Osteoblast (primary cell): ENCODE results near the gene SLC25A26. TPM values are rescaled to one million over a fixed set of nuclear protein-coding genes. Genes with fewer than 3 reads are reported as not detected.

Experiments
- DNase-seq: peaks from one replicate; pipeline ENCODE4 v3.0.0; 2011; ENCODE audit warnings: low spot score, mixed read lengths; ENCODE audit not compliant: insufficient read length; ENCODE audit errors: missing footprints
- H2AFZ ChIP-seq: 2 replicates; pipeline ENCODE4 v1.6.0; 2011; ENCODE audit warnings: mild to moderate bottlenecking, low read length
- H3K27ac ChIP-seq: 2 replicates; pipeline ENCODE4 v1.5.1; 2011; ENCODE audit warnings: mild to moderate bottlenecking, low read depth, low read length, moderate library complexity
- H3K27me3 ChIP-seq: 2 replicates; pipeline ENCODE4 v1.6.0; 2012; ENCODE audit warnings: mild to moderate bottlenecking, control low read depth, inconsistent platforms, low read length, moderate library complexity; ENCODE audit not compliant: insufficient read depth
- H3K36me3 ChIP-seq: 2 replicates; pipeline ENCODE4 v1.5.1; 2011; ENCODE audit warnings: mild to moderate bottlenecking, low read length, control low read depth, moderate library complexity; ENCODE audit not compliant: insufficient read depth
- H3K4me1 ChIP-seq: 2 replicates; pipeline ENCODE4 v1.5.1; 2011; ENCODE audit warnings: mild to moderate bottlenecking, low read length, control low read depth, moderate library complexity; ENCODE audit not compliant: insufficient read depth
- H3K4me2 ChIP-seq: 2 replicates; pipeline ENCODE4 v1.6.0; 2011; ENCODE audit warnings: mild to moderate bottlenecking, low read length; ENCODE audit not compliant: insufficient read depth
- H3K4me3 ChIP-seq: fragments of 200-600 bp; sonication (generic); 3 replicates; pipeline ENCODE4 v1.5.1; 2012; ENCODE audit warnings: mild to moderate bottlenecking, low read length, inconsistent platforms; ENCODE audit not compliant: insufficient read depth
- H3K79me2 ChIP-seq: 2 replicates; pipeline ENCODE4 v1.6.0; 2012; ENCODE audit warnings: mild to moderate bottlenecking, low read length, control low read depth, inconsistent platforms; ENCODE audit not compliant: insufficient read depth
- H3K9me3 ChIP-seq: 2 replicates; pipeline ENCODE4 v1.5.1; 2011; ENCODE audit warnings: low read depth, low read length, control low read depth
- H4K20me1 ChIP-seq: 2 replicates; pipeline ENCODE4 v1.6.0; 2012; ENCODE audit warnings: mild to moderate bottlenecking, low read length, control low read depth; ENCODE audit not compliant: insufficient read depth
- total RNA-seq: library from RNA; depleted of rRNA; stranded (reverse); fragments of >200 nt; gene quantifications from 2 replicates; pipeline ENCODE4 v1.2.3, GENCODE V29; 2012
- TF ChIP-seq, protein P1 (sequence below): IDR thresholded peaks from 2 replicates; pipeline ENCODE4 v1.5.1; 2011; ENCODE audit warnings: mild to moderate bottlenecking, low read depth, low read length, moderate library complexity; ENCODE audit errors: extremely low read depth

SLC25A26 gene
- total RNA-seq, 1 donor = 26.1 TPM

DNA sequence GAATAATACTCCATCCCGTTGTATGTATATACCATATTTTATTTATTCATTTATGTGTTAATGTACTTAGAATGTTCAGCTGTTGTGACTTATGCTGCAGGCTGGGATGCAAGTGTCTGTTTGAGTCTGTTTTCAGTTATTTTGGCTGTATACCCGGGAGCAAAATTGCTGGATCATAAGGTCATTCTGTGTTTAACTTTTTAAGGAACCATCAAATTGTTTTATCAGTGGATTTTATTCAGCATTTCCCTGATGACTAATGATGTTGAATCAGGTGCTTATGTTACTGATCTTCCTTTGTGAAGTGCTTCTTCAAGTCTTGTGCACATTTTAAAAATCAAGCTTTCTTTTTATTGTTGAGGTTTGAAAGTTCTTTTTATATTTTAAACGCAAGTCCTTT lies 118.1 kb downstream of the SLC25A26 start:
- H3K79me2 ChIP-seq = no peaks in the 10 kb centered on the region
- H4K20me1 ChIP-seq = no peaks in the 10 kb centered on the region
- H3K4me2 ChIP-seq = no peak overlapping the region
- H3K9me3 ChIP-seq = no peaks in the 10 kb centered on the region
- H3K4me3 ChIP-seq = no peak overlapping the region
- no peak overlapping the region for H3K27ac ChIP-seq
- H2AFZ ChIP-seq = no peak overlapping the region
- DNase-seq = no peak
- H3K36me3 ChIP-seq = no peaks in the 10 kb centered on the region
- no peaks in the 10 kb centered on the region for H3K27me3 ChIP-seq
- TF ChIP-seq, protein P1, sequence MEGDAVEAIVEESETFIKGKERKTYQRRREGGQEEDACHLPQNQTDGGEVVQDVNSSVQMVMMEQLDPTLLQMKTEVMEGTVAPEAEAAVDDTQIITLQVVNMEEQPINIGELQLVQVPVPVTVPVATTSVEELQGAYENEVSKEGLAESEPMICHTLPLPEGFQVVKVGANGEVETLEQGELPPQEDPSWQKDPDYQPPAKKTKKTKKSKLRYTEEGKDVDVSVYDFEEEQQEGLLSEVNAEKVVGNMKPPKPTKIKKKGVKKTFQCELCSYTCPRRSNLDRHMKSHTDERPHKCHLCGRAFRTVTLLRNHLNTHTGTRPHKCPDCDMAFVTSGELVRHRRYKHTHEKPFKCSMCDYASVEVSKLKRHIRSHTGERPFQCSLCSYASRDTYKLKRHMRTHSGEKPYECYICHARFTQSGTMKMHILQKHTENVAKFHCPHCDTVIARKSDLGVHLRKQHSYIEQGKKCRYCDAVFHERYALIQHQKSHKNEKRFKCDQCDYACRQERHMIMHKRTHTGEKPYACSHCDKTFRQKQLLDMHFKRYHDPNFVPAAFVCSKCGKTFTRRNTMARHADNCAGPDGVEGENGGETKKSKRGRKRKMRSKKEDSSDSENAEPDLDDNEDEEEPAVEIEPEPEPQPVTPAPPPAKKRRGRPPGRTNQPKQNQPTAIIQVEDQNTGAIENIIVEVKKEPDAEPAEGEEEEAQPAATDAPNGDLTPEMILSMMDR = no peak
- no peaks in the 10 kb centered on the region for H3K4me1 ChIP-seq

DNA sequence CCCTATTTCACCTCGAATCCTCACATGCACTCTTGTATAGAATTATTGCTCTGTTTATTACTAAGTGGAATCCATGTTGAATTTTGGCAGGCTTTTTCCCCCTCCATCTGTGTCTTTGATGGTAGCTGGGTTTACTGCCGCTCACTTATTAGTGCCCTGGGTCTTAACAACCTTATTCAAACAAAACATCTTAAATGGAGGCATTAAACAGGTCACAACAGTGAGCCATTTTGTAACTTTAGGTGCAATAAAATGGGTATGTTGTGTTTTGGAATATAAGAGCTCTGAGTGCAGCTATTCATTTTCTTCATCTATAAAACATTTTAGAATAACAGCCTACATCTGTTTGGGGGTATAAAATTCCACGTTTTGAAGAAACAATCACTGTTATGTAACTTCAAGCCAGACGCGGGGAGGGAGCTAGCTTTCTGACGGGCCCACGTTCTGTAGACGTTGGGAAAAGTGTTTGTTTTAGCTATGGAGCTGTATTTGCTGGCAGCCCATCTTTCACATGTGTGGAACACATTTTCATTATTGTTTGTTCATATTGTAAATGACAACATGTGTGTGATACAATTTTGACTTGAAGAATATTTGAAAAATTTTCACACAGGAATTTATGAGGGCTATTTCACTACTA lies 122.0 kb downstream of the SLC25A26 start:
- Histone ChIP-seq H3K4me1 (no peaks in the 10 kb centered on the region), H3K27ac (no peak overlapping the region), H3K79me2 (no peaks in the 10 kb centered on the region), H3K9me3 (no peaks in the 10 kb centered on the region), H3K36me3 (no peaks in the 10 kb centered on the region), H3K4me2 (no peak overlapping the region), H4K20me1 (no peaks in the 10 kb centered on the region), H3K27me3 (no peaks in the 10 kb centered on the region), H3K4me3 (no peak overlapping the region), H2AFZ (no peak overlapping the region)
- DNase-seq = no peak
- TF ChIP-seq, protein P1 = no peak

DNA sequence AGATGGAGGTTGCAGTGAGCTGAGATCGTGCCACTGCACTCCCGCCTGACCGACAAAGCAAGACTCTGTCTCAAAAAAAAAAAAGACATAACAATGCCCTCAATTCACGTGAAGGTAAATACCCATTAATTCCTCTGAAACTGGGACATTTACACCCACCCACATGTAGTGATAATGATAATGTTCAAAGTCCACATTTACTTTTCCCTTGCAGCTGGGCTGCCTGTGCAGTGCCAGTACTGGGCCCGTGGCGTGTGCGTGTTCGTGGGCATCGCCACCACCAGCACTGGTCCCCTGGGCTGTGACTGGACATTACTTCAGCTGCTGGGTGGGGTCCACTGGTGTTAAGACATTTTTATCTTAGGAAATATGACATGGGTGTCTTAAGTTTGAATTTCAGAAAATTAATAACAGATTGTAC lies 123.6 kb downstream of the SLC25A26 start:
- DNase-seq = no peak
- H2AFZ ChIP-seq = no peak overlapping the region
- no peaks in the 10 kb centered on the region for H3K9me3 ChIP-seq
- H3K27ac ChIP-seq = no peak overlapping the region
- TF ChIP-seq, protein P1 = no peak
- no peaks in the 10 kb centered on the region for H3K27me3 ChIP-seq
- H3K4me2 ChIP-seq = no peak overlapping the region
- no peaks in the 10 kb centered on the region for H4K20me1 ChIP-seq
- no peak overlapping the region for H3K4me3 ChIP-seq
- H3K4me1 ChIP-seq = no peaks in the 10 kb centered on the region
- H3K36me3 ChIP-seq = no peaks in the 10 kb centered on the region
- H3K79me2 ChIP-seq = no peaks in the 10 kb centered on the region

DNA sequence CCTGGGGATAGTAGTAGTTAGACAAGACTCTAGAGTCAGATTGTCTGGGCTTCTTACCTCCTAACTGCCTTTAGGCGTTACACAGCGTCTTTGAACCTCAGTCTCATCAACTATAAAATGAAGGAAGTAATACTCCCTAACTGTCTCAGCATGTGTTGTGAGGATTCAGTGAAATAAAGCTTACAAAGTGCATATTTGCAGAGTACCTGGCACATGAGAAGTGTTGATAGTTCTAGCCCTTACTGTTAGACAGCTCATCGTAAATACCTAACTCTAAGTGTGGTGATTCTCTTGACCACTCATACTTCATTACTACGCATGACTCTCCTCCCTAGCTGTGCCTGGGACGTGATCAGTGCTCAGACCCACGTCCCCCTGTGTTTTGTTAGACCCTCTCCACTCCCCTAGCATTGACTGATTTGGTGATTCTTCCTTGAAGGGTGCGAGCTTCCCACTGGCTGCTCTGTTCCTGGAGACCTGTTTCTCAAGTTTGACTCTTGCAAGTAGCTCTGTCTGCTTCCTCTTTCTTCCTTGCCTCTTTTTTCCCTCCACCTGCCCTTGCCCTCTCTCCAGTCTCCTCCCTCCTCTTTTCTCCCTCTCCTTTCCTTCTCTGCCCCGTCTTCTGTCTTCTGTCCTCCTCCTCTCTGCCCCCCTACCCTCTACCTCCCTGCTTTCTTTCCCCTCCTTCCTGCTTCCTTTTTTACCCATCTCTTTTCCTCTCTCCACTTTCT lies 124.2 kb downstream of the SLC25A26 start:
- no peaks in the 10 kb centered on the region for H3K27me3 ChIP-seq
- no peaks in the 10 kb centered on the region for H3K4me1 ChIP-seq
- no peak for DNase-seq
- H3K4me2 ChIP-seq = no peak overlapping the region
- no peaks in the 10 kb centered on the region for H4K20me1 ChIP-seq
- no peaks in the 10 kb centered on the region for H3K79me2 ChIP-seq
- no peaks in the 10 kb centered on the region for H3K9me3 ChIP-seq
- H3K36me3 ChIP-seq = no peaks in the 10 kb centered on the region
- no peak overlapping the region for H3K4me3 ChIP-seq
- H3K27ac ChIP-seq = no peak overlapping the region
- no peak overlapping the region for H2AFZ ChIP-seq
- TF ChIP-seq, protein P1 = no peak
